HepG2 (cell line): ENCODE data around the gene ST6GALNAC2. TPM values are rescaled to one million over a fixed set of nuclear protein-coding genes. Genes with fewer than 3 reads are reported as not detected.

Experiments
- BCLAF1 ChIP-seq: fragments of 450-650 bp; IDR thresholded peaks from 2 replicates; pipeline ENCODE4 v1.6.1; 2017; ENCODE audit warnings: mild to moderate bottlenecking
- HOXD1 ChIP-seq: sonication (generic); formaldehyde crosslinking; IDR thresholded peaks from 2 replicates; pipeline ENCODE4 v1.5.0; 2020; ENCODE audit warnings: missing genetic modification reagents
- MEF2D ChIP-seq: sonication (generic); formaldehyde crosslinking; IDR thresholded peaks from 2 replicates; pipeline ENCODE4 v1.5.1; 2020; ENCODE audit warnings: mild to moderate bottlenecking, missing genetic modification reagents
- MXD1 ChIP-seq: sonication (generic); formaldehyde crosslinking; IDR thresholded peaks from 2 replicates; pipeline ENCODE4 v1.4.0; 2020; ENCODE audit warnings: mild to moderate bottlenecking, missing genetic modification reagents
- PRMT3 ChIP-seq: sonication (generic); formaldehyde crosslinking; IDR thresholded peaks from 2 replicates; pipeline ENCODE4 v1.8.1; 2022; ENCODE audit warnings: low read depth, mild to moderate bottlenecking, moderate library complexity, missing genetic modification reagents, borderline replicate concordance
- RFXANK ChIP-seq: IDR thresholded peaks from 2 replicates; pipeline ENCODE4 v1.6.1; 2016
- SYNCRIP ChIP-seq: fragments of 200-400 bp; formaldehyde crosslinking; IDR thresholded peaks from 2 replicates; pipeline ENCODE4 v1.6.1; 2018; ENCODE audit warnings: mild to moderate bottlenecking, low read depth, low read length; ENCODE audit not compliant: insufficient read depth
- TAF15 ChIP-seq: fragments of 200-400 bp; formaldehyde crosslinking; IDR thresholded peaks from one replicate; pipeline ENCODE4 v1.6.1; 2018; ENCODE audit warnings: mild to moderate bottlenecking, low read depth, low read length; ENCODE audit not compliant: poor library complexity, severe bottlenecking
- ZBTB34 ChIP-seq: sonication (generic); formaldehyde crosslinking; IDR thresholded peaks from 2 replicates; pipeline ENCODE4 v1.8.0; 2022; ENCODE audit warnings: mild to moderate bottlenecking, missing genetic modification reagents
- ZBTB42 ChIP-seq: sonication (generic); formaldehyde crosslinking; IDR thresholded peaks from 2 replicates; pipeline ENCODE4 v1.5.0; 2020; ENCODE audit warnings: mild to moderate bottlenecking, missing genetic modification reagents
- ZKSCAN5 ChIP-seq: sonication (generic); formaldehyde crosslinking; IDR thresholded peaks from 2 replicates; pipeline ENCODE4 v1.5.1; 2020; ENCODE audit warnings: mild to moderate bottlenecking, missing genetic modification reagents
- ZMYM2 ChIP-seq: sonication (generic); formaldehyde crosslinking; IDR thresholded peaks from 2 replicates; pipeline ENCODE4 v1.8.0; 2022; ENCODE audit warnings: mild to moderate bottlenecking, missing genetic modification reagents
- ZNF326 ChIP-seq: sonication (generic); formaldehyde crosslinking; IDR thresholded peaks from 2 replicates; pipeline ENCODE4 v1.4.0; 2020; ENCODE audit warnings: missing genetic modification reagents, borderline replicate concordance
- ZNF780A ChIP-seq: sonication (generic); formaldehyde crosslinking; IDR thresholded peaks from 2 replicates; pipeline ENCODE4 v1.8.0; 2022; ENCODE audit warnings: mild to moderate bottlenecking, missing genetic modification reagents, moderate library complexity
- polyA plus RNA-seq, 8 experiments: library from polyadenylated mRNA; depleted of rRNA in 3 of 8; stranded (reverse) in 7 of 8; unstranded in 1 of 8; fragments of >200 nt; fragmentation: Illumina TruSeq in 4 of 8; extraction: Trizol in 4 of 8; gene quantifications; 2 replicates each; pipeline versions ENCODE4 v1.2.1 to v1.2.3, GENCODE V29; 2011 to 2016; ENCODE audit warnings: low read depth in 4 of 8, missing spikeins in 1 of 8, mixed read lengths in 1 of 8; ENCODE audit not compliant: insufficient read depth in 1 of 8
- total RNA-seq, 5 experiments: library from RNA; depleted of rRNA; stranded (reverse); fragments of >200 nt; fragmentation: Illumina TruSeq; extraction: Trizol; gene quantifications; 2 replicates each; pipeline ENCODE4 v1.2.3, GENCODE V29; 2016; ENCODE audit warnings: low read depth in 1 of 5
- TF ChIP-seq, protein P1 (sequence below): sonication (generic); formaldehyde crosslinking; IDR thresholded peaks from 2 replicates; pipeline ENCODE4 v1.4.0; 2020; ENCODE audit warnings: mild to moderate bottlenecking, missing genetic modification reagents
- TF ChIP-seq, protein P2 (sequence below): sonication (generic); formaldehyde crosslinking; IDR thresholded peaks from 2 replicates; pipeline ENCODE4 v1.9.0; 2021; ENCODE audit warnings: missing genetic modification reagents, mild to moderate bottlenecking, borderline replicate concordance

ST6GALNAC2 gene
- total and polyA plus RNA-seq, 2 of the 13 experiments (the other 11 are each of a cell fraction or from before 2014, with no cell fraction given), result 0.12 to 0.49 TPM

GRCh38 chr17:76612977-76613851, 27.6 kb upstream of the ST6GALNAC2 start (continued):
- TF ChIP-seq ZBTB34 (CRISPR knock-in tag) (no peak), TAF15 (no peak), ZKSCAN5 (CRISPR knock-in tag) (no peak), SYNCRIP (no peak), ZNF780A (CRISPR knock-in tag) (no peak), HOXD1 (CRISPR knock-in tag) (no peak), BCLAF1 (no peak), MXD1 (no peak), PRMT3 (CRISPR knock-in tag) (no peak), RFXANK (no peak), MEF2D (CRISPR knock-in tag) (no peak), ZBTB42 (CRISPR knock-in tag) (no peak), ZNF326 (CRISPR knock-in tag) (no peak), ZMYM2 (CRISPR knock-in tag) (no peak)
- TF ChIP-seq, protein P1, sequence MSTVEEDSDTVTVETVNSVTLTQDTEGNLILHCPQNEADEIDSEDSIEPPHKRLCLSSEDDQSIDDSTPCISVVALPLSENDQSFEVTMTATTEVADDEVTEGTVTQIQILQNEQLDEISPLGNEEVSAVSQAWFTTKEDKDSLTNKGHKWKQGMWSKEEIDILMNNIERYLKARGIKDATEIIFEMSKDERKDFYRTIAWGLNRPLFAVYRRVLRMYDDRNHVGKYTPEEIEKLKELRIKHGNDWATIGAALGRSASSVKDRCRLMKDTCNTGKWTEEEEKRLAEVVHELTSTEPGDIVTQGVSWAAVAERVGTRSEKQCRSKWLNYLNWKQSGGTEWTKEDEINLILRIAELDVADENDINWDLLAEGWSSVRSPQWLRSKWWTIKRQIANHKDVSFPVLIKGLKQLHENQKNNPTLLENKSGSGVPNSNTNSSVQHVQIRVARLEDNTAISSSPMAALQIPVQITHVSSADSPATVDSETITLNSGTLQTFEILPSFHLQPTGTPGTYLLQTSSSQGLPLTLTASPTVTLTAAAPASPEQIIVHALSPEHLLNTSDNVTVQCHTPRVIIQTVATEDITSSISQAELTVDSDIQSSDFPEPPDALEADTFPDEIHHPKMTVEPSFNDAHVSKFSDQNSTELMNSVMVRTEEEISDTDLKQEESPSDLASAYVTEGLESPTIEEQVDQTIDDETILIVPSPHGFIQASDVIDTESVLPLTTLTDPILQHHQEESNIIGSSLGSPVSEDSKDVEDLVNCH (CRISPR knock-in tag), result no peak
- TF ChIP-seq, protein P2, sequence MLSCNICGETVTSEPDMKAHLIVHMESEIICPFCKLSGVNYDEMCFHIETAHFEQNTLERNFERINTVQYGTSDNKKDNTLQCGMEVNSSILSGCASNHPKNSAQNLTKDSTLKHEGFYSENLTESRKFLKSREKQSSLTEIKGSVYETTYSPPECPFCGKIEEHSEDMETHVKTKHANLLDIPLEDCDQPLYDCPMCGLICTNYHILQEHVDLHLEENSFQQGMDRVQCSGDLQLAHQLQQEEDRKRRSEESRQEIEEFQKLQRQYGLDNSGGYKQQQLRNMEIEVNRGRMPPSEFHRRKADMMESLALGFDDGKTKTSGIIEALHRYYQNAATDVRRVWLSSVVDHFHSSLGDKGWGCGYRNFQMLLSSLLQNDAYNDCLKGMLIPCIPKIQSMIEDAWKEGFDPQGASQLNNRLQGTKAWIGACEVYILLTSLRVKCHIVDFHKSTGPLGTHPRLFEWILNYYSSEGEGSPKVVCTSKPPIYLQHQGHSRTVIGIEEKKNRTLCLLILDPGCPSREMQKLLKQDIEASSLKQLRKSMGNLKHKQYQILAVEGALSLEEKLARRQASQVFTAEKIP (CRISPR knock-in tag), result no peak
